GM12864 (cell line): ENCODE data around the gene SH2D3C.

ENCODE experiments used
- DNase-seq: peaks from one replicate; pipeline ENCODE4 v3.0.0-alpha.2; 2011; ENCODE audit warnings: low read depth
- H3K4me3 ChIP-seq: 2 replicates; pipeline ENCODE4 v1.5.1; 2011; ENCODE audit warnings: mild to moderate bottlenecking, low read depth, low read length, control low read depth
- CTCF ChIP-seq: IDR thresholded peaks from 2 replicates; pipeline ENCODE4 v1.5.1; 2011; ENCODE audit warnings: low read depth, mild to moderate bottlenecking, moderate library complexity, low read length, control low read depth, inconsistent platforms; ENCODE audit errors: missing control alignments

SH2D3C gene

GRCh38 chr9:127722055-127722745 is 56.3 kb downstream of the SH2D3C start:
- TF ChIP-seq CTCF, result no peak
- DNase-seq, result no peak

GRCh38 chr9:127721391-127721821 is 57.1 kb downstream of the SH2D3C start:
- no peak overlapping the region for H3K4me3 ChIP-seq
- TF ChIP-seq CTCF, result no peak
- DNase-seq, result no peak

More at GRCh38 chr9:127722055-127722745, 56.3 kb downstream of the SH2D3C start:
- H3K4me3 ChIP-seq, result no peak overlapping the region

DNA sequence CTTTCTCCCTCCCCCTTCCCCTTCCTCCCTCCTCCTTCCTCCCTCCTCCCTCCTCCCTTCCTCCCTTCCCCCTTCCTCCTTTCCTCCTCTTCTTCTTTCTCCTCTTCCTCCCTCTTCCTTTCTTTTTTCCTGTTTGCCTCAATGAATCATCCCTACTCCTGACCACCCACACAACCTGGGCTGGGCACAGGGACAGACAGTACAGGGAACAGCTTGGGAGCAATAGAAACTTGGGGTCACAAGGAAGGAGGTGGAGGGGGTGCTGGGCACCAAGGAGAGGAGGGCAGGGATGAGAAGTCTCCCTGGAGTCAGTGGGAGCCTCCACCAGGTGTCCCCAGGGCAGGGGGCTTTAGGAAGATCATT is 57.6 kb downstream of the SH2D3C start:
- H3K4me3 ChIP-seq, result no peak overlapping the region
- DNase-seq, result no peak
- no peak for TF ChIP-seq CTCF

DNA sequence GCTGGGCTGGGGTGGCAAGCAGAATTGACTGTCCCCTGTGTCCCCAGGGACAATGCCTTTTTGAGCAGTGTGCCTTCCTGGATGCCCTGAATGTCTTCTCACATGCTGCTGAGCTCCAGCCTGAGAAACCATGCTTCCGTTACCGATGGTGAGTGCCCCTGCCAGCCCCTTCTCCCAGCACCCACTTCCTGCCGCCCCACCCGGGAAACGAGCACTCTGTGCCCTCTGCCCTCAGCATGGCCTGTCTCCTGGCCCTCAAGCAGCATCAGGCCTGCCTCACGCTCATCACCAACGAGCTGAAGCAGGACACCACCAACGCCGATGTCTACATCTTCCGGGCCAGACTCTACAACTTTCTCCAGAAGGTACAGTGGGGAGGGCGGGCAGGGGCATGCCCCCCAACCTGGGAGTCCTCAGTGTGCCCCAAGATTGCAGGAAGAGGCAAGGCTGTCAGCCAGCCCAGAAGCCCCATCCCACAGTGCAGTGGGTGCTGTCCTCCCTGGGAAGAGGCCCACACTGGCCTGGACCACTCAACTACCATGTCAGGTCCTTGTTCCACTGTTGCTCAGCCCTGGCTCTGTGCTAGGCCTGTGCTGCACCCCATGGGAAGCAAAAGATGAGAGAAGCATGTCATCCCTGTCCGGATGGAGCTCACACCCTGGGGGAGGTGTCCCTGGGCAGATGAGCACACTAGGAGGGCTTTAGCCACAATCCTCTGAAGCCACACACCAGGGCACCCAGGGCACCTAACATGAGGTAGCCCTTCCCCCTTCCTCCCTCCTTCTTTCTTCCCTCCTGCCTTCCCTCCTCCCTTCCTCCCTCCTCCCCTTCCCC is 58.2 kb downstream of the SH2D3C start:
- no peak overlapping the region for H3K4me3 ChIP-seq
- DNase-seq, result no peak
- TF ChIP-seq CTCF, result no peak

DNA sequence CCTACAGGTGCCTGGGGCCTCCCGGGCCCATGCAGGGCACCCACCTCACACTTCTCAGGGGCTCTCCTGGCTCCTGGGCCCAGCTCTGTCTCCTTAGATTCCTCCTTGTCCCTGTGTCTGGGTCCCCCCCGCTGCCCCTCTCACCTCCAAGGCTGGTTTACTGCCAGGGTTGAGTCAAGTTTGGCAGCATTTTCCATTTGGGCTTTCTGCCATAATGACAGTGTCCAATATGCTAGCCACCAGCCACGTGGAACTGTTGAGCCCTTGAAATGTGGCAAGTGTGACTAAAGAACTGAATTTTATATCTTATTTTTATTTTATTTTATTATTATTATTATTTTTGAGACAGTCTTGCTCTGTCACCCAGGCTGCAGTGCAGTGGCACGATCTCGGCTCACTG is 60.7 kb downstream of the SH2D3C start:
- no peak overlapping the region for H3K4me3 ChIP-seq
- TF ChIP-seq CTCF, result no peak
- no peak for DNase-seq

DNA sequence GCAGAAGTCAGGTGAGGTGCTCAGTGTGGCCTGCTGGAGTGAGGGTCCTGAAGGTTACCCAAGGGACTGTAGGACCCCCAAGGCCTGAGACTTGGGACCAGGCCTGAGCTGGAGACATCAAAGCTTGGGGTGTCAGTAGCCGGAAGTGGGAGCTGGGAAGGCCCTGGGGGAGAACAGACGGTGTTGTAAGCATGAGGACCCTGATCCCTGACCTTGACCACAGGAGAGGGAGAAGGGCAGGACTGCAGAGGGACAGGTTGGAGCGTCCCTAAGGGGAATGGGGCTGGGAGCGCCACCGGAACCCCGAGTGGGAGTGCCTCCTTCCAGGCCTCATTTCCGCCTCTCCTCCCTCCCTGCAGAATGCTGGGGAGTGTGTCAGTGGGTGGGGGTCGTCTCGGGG is 62.1 kb downstream of the SH2D3C start:
- DNase-seq, result no peak
- no peak for TF ChIP-seq CTCF
- H3K4me3 ChIP-seq, result peak overlapping the region; percentile 71
